Esophagus (tissue), 2 donors: ENCODE measurements around the gene AJAP1. TPM values are rescaled to one million over a fixed set of nuclear protein-coding genes. Genes with fewer than 3 reads are reported as not detected.

Source experiments
- H3K27ac ChIP-seq, 2 donors: one replicate each; pipeline ENCODE4 v1.5.1; 2013; ENCODE audit warnings: low read depth in 2 of 2, mild to moderate bottlenecking in 2 of 2, inconsistent platforms in 1 of 2, low read length in 1 of 2, moderate library complexity in 1 of 2
- H3K27me3 ChIP-seq, 2 donors: one replicate each; pipeline ENCODE4 v1.6.1; 2013; ENCODE audit warnings: low read length in 2 of 2, control low read depth in 1 of 2, mild to moderate bottlenecking in 1 of 2; ENCODE audit not compliant: insufficient read depth in 2 of 2, control insufficient read depth in 1 of 2
- H3K36me3 ChIP-seq, 2 donors: one replicate each; pipeline ENCODE4 v1.6.1; 2013; ENCODE audit warnings: low read length in 1 of 2; ENCODE audit not compliant: control insufficient read depth in 2 of 2, insufficient read depth in 2 of 2
- H3K4me1 ChIP-seq, 2 donors: one replicate each; pipeline ENCODE4 v1.6.1; 2013; ENCODE audit warnings: low read length in 1 of 2; ENCODE audit not compliant: control insufficient read depth in 2 of 2, insufficient read depth in 2 of 2
- H3K4me3 ChIP-seq, 2 donors: one replicate each; pipeline ENCODE4 v1.5.1; 2013; ENCODE audit warnings: low read length in 2 of 2, mild to moderate bottlenecking in 2 of 2, low read depth in 1 of 2, moderate library complexity in 1 of 2
- H3K9me3 ChIP-seq, 2 donors: one replicate each; pipeline ENCODE4 v1.6.1; 2013; ENCODE audit warnings: mild to moderate bottlenecking in 2 of 2, low read depth in 1 of 2, low read length in 1 of 2, moderate library complexity in 1 of 2; ENCODE audit not compliant: control insufficient read depth in 2 of 2, insufficient read depth in 1 of 2
- WGBS, 2 donors: extraction: QIAGEN DNeasy Blood & Tissue Kit; methylation state at CpG; one replicate each; pipeline ENCODE4 v1.1.7; 2013; 5-methylcytosine and 5-hydroxymethylcytosine counted together
- polyA plus RNA-seq, 2 donors: library from polyadenylated mRNA; stranded (reverse); fragments of 200-250 nt; gene quantifications; one replicate each; pipeline ENCODE4 v1.2.3, GENCODE V29; 2013
- donor health status: healthy with polysubstance abuse.
- donor health status: Bipolar disorder and iron deficiency.

Gene AJAP1
- polyA plus RNA-seq, 2 donors: 0.10 to 0.12 TPM

- Histone ChIP-seq H3K36me3 (no peaks in the 10 kb centered on the region), H3K9me3 (peaks cover 0 to 9% of the 10 kb centered on the region in 2 donors), H3K27ac (no peak overlapping the region), H3K27me3 (no peaks in the 10 kb centered on the region), H3K4me1 (no peaks in the 10 kb centered on the region), H3K4me3 (no peak overlapping the region)
- WGBS, 2 donors: 82 to 85% methylated on average over 10 of the region's 10 CpGs
These were observed 39.5 kb downstream of the AJAP1 start for GRCh38 chr1:4693891-4694290.

GRCh38 chr1:4694492-4694891 lies 40.1 kb downstream of the AJAP1 start:
- WGBS, 2 donors: 67 to 83% methylated on average over 9 of the region's 9 CpGs

GRCh38 chr1:4695241-4695640 lies 40.8 kb downstream of the AJAP1 start:
- Histone ChIP-seq H3K4me1 (no peaks in the 10 kb centered on the region), H3K4me3 (no peak overlapping the region), H3K9me3 (peaks cover 0 to 9% of the 10 kb centered on the region in 2 donors), H3K27ac (no peak overlapping the region), H3K27me3 (no peaks in the 10 kb centered on the region), H3K36me3 (no peaks in the 10 kb centered on the region)
- WGBS, 2 donors: 82 to 91% methylated on average over 8 of the region's 8 CpGs

More at GRCh38 chr1:4694492-4694891, 40.1 kb downstream of the AJAP1 start:
- Histone ChIP-seq H3K4me3 (no peak overlapping the region), H3K36me3 (no peaks in the 10 kb centered on the region), H3K4me1 (no peaks in the 10 kb centered on the region), H3K9me3 (peaks cover 0 to 9% of the 10 kb centered on the region in 2 donors), H3K27ac (no peak overlapping the region), H3K27me3 (no peaks in the 10 kb centered on the region)

- WGBS, 2 donors: 81 to 82% methylated on average over 12 of the region's 12 CpGs
- no peaks in the 10 kb centered on the region for H3K36me3 ChIP-seq
- no peak overlapping the region for H3K27ac ChIP-seq
- no peak overlapping the region for H3K4me3 ChIP-seq
- H3K4me1 ChIP-seq: no peaks in the 10 kb centered on the region
- peaks cover 0 to 9% of the 10 kb centered on the region in 2 donors for H3K9me3 ChIP-seq
- H3K27me3 ChIP-seq: no peaks in the 10 kb centered on the region
These were observed 41.8 kb downstream of the AJAP1 start for GRCh38 chr1:4696161-4696745.

DNA sequence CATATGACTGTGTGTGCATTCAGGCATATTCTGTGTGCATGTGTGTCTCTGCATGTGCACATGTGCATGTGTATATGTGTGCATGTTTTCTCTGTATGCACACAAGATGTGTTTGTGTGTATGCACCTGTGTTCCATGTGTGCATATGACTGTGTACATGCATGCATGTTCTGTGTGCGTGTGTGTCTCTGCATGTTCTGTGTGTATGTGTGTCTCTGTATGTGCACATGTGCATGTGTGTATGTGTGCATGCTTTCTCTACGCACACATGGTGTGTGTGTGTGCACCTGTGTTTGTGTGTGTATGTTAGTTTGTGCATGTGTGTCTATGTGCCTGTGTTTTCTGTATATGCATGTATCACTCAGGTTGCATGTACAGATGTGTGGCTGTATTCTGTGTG lies 42.3 kb downstream of the AJAP1 start:
- Histone ChIP-seq H3K4me3 (no peak overlapping the region), H3K27ac (no peak overlapping the region), H3K9me3 (peaks cover 0 to 9% of the 10 kb centered on the region in 2 donors), H3K36me3 (no peaks in the 10 kb centered on the region), H3K4me1 (no peaks in the 10 kb centered on the region), H3K27me3 (no peaks in the 10 kb centered on the region)
- WGBS, 2 donors: 89 to 92% methylated on average over 2 of the region's 2 CpGs

DNA sequence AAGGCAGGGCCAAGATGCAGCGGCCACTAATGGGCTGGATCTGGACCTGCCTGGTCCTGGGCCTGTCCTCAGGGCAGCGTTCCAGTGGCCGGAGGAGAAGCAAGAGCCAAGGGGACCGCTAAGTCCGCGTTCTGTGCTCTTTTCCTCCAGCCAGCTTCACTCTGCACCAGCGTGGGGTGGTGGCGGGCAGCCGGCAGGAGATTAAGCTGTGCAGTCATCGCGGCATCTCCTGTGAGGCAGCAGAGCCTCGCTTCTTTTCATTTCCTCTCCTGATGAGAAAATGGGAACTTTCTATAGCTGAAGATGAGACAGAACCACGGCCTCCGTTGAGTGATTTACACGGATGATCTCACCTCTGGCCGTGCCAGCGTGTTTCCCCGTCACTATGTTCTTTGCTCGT lies 43.4 kb downstream of the AJAP1 start:
- 89 to 90% methylated on average over 19 of the region's 19 CpGs for WGBS, 2 donors
- no peaks in the 10 kb centered on the region for H3K36me3 ChIP-seq
- no peak overlapping the region for H3K4me3 ChIP-seq

GRCh38 chr1:4698911-4699310 lies 44.5 kb downstream of the AJAP1 start:
- WGBS, 2 donors: 86% methylated on average over 8 of the region's 8 CpGs
- H3K4me1 ChIP-seq: no peaks in the 10 kb centered on the region
- no peak overlapping the region for H3K27ac ChIP-seq
- peaks cover 0 to 9% of the 10 kb centered on the region in 2 donors for H3K9me3 ChIP-seq
- no peaks in the 10 kb centered on the region for H3K36me3 ChIP-seq
- no peaks in the 10 kb centered on the region for H3K27me3 ChIP-seq
- H3K4me3 ChIP-seq: no peak overlapping the region

More for the DNA sequence above, 43.4 kb downstream of the AJAP1 start:
- H3K9me3 ChIP-seq: peaks cover 0 to 9% of the 10 kb centered on the region in 2 donors
- no peaks in the 10 kb centered on the region for H3K27me3 ChIP-seq
- no peaks in the 10 kb centered on the region for H3K4me1 ChIP-seq
- H3K27ac ChIP-seq: no peak overlapping the region

GRCh38 chr1:4699376-4700301 lies 45.2 kb downstream of the AJAP1 start:
- Histone ChIP-seq H3K27me3 (no peaks in the 10 kb centered on the region), H3K4me3 (no peak overlapping the region), H3K9me3 (peaks cover 0 to 9% of the 10 kb centered on the region in 2 donors), H3K4me1 (no peaks in the 10 kb centered on the region), H3K27ac (no peak overlapping the region), H3K36me3 (no peaks in the 10 kb centered on the region)
- WGBS, 2 donors: 78 to 80% methylated on average over 21 of the region's 21 CpGs

DNA sequence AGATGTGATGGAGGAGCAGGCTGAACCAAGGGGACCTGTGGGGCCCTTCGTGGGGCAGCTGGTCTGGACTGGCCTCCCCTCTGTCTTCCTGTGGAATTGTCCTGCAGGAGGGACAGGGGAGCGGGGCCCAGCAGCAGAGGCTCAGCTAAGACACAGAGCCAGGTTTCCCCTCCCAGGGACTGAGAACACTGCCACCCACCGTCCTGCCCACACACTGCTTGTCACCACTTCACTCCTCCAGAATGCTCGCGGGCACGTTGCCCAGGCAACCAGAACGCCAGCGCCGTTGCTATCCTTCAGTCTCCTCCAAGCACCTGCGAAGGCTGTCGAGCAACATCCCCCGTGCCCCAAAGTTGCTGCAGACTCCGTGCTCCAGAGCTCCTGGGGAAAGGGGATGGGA lies 46.4 kb downstream of the AJAP1 start:
- Histone ChIP-seq H3K4me3 (no peak overlapping the region), H3K36me3 (no peaks in the 10 kb centered on the region), H3K27me3 (no peaks in the 10 kb centered on the region), H3K9me3 (peaks cover 0 to 3% of the 10 kb centered on the region in 2 donors), H3K4me1 (no peaks in the 10 kb centered on the region), H3K27ac (no peak overlapping the region)
- 50% methylated on average over 12 to 13 of the region's 13 CpGs for WGBS, 2 donors
